ENCODE results near the gene PTTG1IP. TPM values are rescaled to one million over a fixed set of nuclear protein-coding genes. Genes with fewer than 3 reads are reported as not detected.

The PTTG1IP gene
- total and polyA plus RNA-seq, 2 of the 13 experiments (the other 11 are each of a cell fraction or from before 2014, with no cell fraction given): 161 to 700 TPM

DNA sequence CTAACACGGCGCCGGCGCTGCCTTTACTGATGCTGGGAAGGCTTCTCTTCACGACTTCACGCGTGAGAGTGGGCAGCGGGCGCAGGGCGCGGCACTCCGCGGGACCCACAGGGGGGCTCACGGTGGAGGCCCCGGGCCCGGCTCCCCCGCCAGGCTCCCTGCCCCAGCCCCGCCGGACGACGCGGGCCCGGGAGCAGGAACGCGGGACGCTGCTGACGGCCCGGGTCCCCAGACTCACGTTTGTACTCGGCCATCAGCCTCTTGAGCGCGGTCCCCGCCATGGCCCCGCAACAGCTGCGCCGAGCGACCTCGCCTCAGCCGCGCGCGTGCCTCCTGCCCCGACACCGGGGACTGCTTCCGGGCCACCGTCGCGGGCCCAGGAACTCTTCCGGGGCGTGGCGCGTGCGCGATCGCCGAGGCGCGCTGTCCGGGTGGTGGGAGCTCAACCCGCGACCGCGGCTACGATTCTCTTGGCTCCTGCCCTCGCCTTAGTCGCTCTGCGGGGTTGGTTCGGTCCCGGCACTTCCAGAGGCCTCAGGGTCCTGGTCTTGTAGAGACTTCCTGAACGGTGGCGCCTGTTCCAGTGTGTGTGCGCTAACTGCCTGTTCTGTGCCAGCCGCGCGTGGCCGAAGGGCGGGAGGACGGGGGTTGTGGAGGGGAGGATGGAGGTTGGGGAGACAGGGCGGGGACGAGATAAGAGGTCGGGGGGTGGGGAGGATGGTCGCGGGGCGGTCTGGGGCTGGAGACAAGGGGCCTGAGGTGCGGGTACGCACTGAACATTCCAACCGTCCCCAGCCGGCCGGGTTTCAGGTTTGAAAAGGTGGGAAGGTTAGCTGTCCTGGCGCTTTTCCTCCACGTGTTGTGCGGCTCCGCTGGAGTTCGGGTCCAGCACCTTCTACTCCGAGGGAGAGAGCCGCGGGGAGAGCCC is 71.8 kb downstream of the PTTG1IP start, which contains the start of gene UBE2G2 (continued):
- TF ChIP-seq ZBTB49 (CRISPR knock-in tag; IDR thresholded peaks at IDR 0.05; ENCODE audit: borderline replicate concordance): 0 out of 2 replicates have a peak, but pooled peaks have one; percentile 36
- no peak for TF ChIP-seq U2AF1 (optimal IDR thresholded peaks at IDR 0.05; ENCODE audit: low read depth, low read length)
- no peak for TF ChIP-seq RAD51 (IDR thresholded peaks at IDR 0.05; ENCODE audit: borderline replicate concordance)
- TF ChIP-seq SNAI1 (CRISPR knock-in tag; IDR thresholded peaks at IDR 0.05; ENCODE audit: borderline replicate concordance): 0 out of 2 replicates have a peak, but pooled peaks have one; percentile 24
- no peak for TF ChIP-seq ZBTB39 (CRISPR knock-in tag; IDR thresholded peaks at IDR 0.05)
- no peak for TF ChIP-seq ZNF503 (CRISPR knock-in tag; IDR thresholded peaks at IDR 0.05)
- TF ChIP-seq, protein P1, sequence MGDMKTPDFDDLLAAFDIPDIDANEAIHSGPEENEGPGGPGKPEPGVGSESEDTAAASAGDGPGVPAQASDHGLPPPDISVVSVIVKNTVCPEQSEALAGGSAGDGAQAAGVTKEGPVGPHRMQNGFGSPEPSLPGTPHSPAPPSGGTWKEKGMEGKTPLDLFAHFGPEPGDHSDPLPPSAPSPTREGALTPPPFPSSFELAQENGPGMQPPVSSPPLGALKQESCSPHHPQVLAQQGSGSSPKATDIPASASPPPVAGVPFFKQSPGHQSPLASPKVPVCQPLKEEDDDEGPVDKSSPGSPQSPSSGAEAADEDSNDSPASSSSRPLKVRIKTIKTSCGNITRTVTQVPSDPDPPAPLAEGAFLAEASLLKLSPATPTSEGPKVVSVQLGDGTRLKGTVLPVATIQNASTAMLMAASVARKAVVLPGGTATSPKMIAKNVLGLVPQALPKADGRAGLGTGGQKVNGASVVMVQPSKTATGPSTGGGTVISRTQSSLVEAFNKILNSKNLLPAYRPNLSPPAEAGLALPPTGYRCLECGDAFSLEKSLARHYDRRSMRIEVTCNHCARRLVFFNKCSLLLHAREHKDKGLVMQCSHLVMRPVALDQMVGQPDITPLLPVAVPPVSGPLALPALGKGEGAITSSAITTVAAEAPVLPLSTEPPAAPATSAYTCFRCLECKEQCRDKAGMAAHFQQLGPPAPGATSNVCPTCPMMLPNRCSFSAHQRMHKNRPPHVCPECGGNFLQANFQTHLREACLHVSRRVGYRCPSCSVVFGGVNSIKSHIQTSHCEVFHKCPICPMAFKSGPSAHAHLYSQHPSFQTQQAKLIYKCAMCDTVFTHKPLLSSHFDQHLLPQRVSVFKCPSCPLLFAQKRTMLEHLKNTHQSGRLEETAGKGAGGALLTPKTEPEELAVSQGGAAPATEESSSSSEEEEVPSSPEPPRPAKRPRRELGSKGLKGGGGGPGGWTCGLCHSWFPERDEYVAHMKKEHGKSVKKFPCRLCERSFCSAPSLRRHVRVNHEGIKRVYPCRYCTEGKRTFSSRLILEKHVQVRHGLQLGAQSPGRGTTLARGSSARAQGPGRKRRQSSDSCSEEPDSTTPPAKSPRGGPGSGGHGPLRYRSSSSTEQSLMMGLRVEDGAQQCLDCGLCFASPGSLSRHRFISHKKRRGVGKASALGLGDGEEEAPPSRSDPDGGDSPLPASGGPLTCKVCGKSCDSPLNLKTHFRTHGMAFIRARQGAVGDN (CRISPR knock-in tag; IDR thresholded peaks at IDR 0.05): peak; percentile 98
- no peak for TF ChIP-seq SALL2 (CRISPR knock-in tag; IDR thresholded peaks at IDR 0.05)
- TF ChIP-seq, protein P2, sequence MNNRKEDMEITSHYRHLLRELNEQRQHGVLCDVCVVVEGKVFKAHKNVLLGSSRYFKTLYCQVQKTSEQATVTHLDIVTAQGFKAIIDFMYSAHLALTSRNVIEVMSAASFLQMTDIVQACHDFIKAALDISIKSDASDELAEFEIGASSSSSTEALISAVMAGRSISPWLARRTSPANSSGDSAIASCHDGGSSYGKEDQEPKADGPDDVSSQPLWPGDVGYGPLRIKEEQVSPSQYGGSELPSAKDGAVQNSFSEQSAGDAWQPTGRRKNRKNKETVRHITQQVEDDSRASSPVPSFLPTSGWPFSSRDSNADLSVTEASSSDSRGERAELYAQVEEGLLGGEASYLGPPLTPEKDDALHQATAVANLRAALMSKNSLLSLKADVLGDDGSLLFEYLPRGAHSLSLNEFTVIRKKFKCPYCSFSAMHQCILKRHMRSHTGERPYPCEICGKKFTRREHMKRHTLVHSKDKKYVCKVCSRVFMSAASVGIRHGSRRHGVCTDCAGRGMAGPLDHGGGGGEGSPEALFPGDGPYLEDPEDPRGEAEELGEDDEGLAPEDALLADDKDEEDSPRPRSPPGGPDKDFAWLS (CRISPR knock-in tag; IDR thresholded peaks at IDR 0.05; ENCODE audit: borderline replicate concordance): no peak
- peak; percentile 16; the same call in 1 of the 2 replicates for TF ChIP-seq ZNF746 (CRISPR knock-in tag; IDR thresholded peaks at IDR 0.05)
- TF ChIP-seq MXD1 (CRISPR knock-in tag; IDR thresholded peaks at IDR 0.05): peak; percentile 96

All from HepG2 (cell line).